Endothelial cell of umbilical vein (primary cell): Measurements from ENCODE around the gene CDYL.

ENCODE experiments used
- EZH2 ChIP-seq: IDR thresholded peaks from 2 replicates; pipeline ENCODE4 v1.6.1; 2012; ENCODE audit warnings: borderline replicate concordance, low read depth, mild to moderate bottlenecking, moderate library complexity, low read length, inconsistent platforms; ENCODE audit not compliant: severe bottlenecking
- FOS ChIP-seq: IDR thresholded peaks from 2 replicates; pipeline ENCODE4 v1.6.1; 2011; ENCODE audit warnings: mild to moderate bottlenecking, low read length, moderate library complexity, borderline replicate concordance; ENCODE audit not compliant: insufficient read depth
- GATA2 ChIP-seq: IDR thresholded peaks from 2 replicates; pipeline ENCODE4 v1.7.0; 2011; ENCODE audit warnings: low read depth, mild to moderate bottlenecking, moderate library complexity, mixed read lengths, low read length; ENCODE audit not compliant: insufficient read length, insufficient read depth
- JUN ChIP-seq: IDR thresholded peaks from 2 replicates; pipeline ENCODE4 v1.6.1; 2011; ENCODE audit warnings: borderline replicate concordance, low read depth; ENCODE audit not compliant: insufficient read length, insufficient read depth
- MYC ChIP-seq: IDR thresholded peaks from one replicate; pipeline ENCODE4 v1.6.1; 2011; ENCODE audit warnings: mild to moderate bottlenecking, low read depth, low read length
- POLR2A ChIP-seq: IDR thresholded peaks from 2 replicates; pipeline ENCODE4 v1.6.1; 2012; ENCODE audit warnings: low read depth, mild to moderate bottlenecking, control low read depth, low read length
- POLR2AphosphoS5 ChIP-seq: IDR thresholded peaks from 2 replicates; pipeline ENCODE4 v1.6.1; 2012; ENCODE audit warnings: low read depth, mild to moderate bottlenecking, control low read depth, low read length, moderate library complexity; ENCODE audit not compliant: insufficient read depth
- TF ChIP-seq, protein P1 (sequence below), 2 donors: IDR thresholded peaks; 1 replicate in 1 of 2; 2 replicates in 1 of 2; pipeline ENCODE4 v1.5.1; 2011; ENCODE audit warnings: low read length in 2 of 2, mild to moderate bottlenecking in 2 of 2, moderate library complexity in 2 of 2, control low read depth in 1 of 2, inconsistent platforms in 1 of 2, low read depth in 1 of 2; ENCODE audit not compliant: insufficient read depth in 1 of 2; ENCODE audit errors: extremely low read depth in 1 of 2
- TF ChIP-seq, protein P2 (sequence below): IDR thresholded peaks from 2 replicates; pipeline ENCODE4 v1.6.1; 2011; ENCODE audit not compliant: insufficient read depth, insufficient read length

DNA sequence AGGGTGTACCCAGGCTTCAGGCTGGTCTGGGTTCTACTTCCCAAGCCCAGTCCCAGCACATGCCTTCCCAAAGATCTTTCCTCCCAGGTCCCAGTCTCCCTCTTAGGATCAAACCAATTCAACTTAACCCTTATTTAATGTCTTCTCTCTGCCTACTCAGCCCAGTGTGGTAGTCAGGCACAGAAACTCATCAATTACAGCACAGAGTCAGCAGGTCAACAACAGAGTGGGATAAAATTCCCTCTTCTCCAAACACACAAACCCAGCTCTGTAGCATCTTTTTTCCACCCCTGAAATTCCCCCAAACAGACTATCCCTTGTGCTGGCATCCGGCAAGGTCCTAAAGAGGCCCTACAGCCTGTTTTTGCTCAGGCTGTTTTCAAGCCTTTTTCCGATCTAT is 47.3 kb upstream of the CDYL start:
- TF ChIP-seq EZH2 (no peak), POLR2A (no peak), POLR2AphosphoS5 (no peak), GATA2 (no peak), FOS (no peak), JUN (no peak), MYC (no peak)
- TF ChIP-seq, protein P1, sequence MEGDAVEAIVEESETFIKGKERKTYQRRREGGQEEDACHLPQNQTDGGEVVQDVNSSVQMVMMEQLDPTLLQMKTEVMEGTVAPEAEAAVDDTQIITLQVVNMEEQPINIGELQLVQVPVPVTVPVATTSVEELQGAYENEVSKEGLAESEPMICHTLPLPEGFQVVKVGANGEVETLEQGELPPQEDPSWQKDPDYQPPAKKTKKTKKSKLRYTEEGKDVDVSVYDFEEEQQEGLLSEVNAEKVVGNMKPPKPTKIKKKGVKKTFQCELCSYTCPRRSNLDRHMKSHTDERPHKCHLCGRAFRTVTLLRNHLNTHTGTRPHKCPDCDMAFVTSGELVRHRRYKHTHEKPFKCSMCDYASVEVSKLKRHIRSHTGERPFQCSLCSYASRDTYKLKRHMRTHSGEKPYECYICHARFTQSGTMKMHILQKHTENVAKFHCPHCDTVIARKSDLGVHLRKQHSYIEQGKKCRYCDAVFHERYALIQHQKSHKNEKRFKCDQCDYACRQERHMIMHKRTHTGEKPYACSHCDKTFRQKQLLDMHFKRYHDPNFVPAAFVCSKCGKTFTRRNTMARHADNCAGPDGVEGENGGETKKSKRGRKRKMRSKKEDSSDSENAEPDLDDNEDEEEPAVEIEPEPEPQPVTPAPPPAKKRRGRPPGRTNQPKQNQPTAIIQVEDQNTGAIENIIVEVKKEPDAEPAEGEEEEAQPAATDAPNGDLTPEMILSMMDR (IDR thresholded peaks at IDR 0.05; ENCODE audit: extremely low read depth in 1 of 2, insufficient read depth in 1 of 2, low read depth in 1 of 2, low read length in 2 of 2) = no peak
- TF ChIP-seq, protein P2, sequence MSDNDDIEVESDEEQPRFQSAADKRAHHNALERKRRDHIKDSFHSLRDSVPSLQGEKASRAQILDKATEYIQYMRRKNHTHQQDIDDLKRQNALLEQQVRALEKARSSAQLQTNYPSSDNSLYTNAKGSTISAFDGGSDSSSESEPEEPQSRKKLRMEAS = no peak
